MV-4-11 (cell line): Measurements from ENCODE around the gene KRT6B.
"Not testable (repeated sequence)": the region's sequence is repeated elsewhere in the genome, so short reads cannot be mapped to it uniquely, and the experiment has no call there.

ENCODE experiments used
- DNase-seq: peaks from one replicate; lab custom pipeline; 2025; lab: John Stamatoyannopoulos, UW

KRT6B gene

DNA sequence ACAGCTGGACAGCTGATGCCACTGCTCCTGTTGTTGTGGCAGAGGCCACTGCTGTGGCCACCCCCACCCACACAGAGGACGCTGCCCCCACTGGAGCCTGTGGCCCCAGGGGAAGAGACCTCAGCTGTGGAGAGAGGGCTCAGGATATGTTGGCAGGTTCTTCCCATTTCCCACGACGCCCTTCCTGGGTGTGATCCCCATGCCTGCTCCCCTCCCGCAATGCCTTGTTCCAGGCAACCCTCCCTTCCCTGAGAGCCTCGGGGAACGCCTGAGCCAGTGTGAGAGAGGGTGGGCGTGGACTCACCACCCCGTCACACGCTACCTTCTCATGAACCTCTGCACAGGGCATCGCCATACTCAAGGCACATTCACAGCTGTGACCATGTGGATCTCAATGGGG is 40.1 kb downstream of the KRT6B start:
- no peak for DNase-seq

DNA sequence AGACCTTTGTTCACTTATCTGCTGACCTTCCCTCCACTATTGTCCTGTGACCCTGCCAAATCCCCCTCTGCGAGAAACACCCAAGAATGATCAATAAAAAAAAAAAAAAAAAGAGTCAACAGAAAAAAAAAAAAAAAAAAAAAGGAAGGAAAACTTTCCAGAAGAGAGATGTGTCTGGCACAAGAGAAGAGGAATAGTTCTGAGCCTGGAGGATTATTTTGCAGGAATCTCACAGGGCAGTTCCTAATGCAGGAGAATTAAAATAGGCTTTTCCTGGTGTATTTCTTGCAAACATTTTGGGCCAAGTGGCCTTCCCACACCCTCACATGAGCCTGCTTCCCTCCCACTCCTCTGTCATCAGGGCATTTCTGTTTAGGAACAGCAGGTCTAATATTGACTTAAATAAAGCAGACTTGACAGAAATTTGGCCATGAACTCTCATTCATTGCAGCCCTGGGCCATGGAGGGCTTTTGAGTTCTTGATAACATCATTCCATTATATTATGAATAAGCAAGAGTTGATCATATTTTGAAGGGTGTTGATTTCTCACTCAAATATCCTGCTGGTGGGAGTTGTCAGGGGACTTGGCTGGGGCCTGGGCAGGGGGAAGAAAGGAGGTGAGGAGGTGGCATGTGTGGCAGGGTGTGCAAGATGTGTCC is 41.2 kb downstream of the KRT6B start:
- not testable (repeated sequence) for DNase-seq

DNA sequence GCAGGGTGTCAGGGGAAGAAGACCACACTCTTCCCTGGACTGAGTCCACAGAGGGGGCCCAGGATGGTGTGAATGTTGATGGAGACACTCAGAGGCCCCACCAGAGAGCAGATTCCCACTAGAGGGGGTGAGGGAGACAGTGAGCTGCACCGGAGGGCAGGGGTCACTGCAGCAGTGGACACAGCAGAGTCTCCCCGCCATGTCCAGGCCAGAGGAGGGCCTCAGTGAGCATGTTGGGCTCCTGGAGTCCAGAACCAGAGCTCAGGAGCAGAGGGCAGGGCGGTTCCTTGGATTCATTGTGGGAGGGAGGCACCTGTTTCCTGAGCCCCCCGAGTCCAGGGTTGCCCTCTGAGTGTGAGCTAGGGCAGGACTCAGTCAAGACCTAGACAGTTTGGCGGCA is 44.0 kb downstream of the KRT6B start:
- DNase-seq: no peak

DNA sequence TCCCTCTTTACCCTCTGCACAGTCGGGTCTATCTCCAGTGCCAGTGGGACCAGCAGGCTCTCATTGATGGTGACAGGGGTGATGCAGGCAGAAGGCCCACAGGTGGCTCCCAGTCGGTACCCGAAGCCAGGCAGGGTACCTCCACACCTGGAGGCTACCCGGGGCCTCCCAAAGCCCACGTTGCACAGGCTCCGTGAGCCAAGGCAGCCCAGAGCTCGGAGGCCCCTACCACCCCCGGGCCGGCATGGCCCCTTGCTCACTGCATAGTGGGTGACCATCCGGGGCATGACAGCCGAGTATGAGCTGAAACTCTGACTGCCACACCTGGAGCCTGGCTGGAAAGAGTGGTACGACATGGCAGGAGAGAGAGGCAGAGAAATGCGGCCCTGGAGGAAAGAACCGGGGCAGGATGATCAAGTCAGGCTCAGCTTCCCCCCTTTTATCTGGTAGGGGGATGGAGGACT is 46.0 kb downstream of the KRT6B start, which contains the start of gene KRT82:
KRT82 (minus strand) TSS at position 414 of the 464 bp plus-strand sequence; CDS start at position 356, 58 bp downstream.
- no peak for DNase-seq

DNA sequence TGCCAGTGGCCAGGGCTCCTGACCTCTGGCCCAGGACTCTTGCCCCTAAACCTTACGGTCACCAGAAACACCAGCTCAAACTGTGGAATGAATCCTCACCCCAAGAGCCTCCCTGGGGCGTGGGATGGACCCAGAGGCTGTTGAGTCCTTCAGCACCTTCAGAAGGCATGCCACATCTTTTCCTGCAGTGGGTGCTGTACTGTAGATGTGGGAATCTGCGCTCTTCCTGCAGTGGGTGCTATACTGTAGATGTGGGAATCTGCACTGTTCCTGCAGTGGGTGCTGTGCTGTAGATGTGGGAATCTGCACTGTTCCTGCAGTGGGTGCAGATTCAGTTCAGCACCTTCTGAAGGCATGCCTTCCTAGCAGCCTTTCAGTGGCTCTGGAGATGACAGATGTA is 47.0 kb downstream of the KRT6B start:
- no peak for DNase-seq

DNA sequence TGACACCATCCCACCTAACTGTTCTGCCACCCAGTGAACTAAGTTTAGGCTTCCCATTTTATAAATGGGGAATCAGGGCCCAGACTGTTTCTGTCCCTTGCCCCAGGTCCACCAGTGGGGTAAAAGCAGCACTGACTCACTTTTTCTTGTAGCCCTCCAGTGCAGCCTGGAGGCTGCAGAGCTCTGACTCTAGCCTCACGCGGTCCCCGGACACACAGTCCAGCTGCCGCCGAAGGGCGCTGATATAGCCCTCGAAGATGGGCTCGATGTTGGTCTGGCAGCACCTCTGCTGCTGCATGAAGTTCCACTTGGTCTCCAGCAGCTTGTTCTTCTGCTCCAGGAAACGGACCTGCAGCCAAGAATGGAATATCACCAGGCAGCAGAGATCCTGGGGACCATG is 48.4 kb downstream of the KRT6B start:
- no peak for DNase-seq

DNA sequence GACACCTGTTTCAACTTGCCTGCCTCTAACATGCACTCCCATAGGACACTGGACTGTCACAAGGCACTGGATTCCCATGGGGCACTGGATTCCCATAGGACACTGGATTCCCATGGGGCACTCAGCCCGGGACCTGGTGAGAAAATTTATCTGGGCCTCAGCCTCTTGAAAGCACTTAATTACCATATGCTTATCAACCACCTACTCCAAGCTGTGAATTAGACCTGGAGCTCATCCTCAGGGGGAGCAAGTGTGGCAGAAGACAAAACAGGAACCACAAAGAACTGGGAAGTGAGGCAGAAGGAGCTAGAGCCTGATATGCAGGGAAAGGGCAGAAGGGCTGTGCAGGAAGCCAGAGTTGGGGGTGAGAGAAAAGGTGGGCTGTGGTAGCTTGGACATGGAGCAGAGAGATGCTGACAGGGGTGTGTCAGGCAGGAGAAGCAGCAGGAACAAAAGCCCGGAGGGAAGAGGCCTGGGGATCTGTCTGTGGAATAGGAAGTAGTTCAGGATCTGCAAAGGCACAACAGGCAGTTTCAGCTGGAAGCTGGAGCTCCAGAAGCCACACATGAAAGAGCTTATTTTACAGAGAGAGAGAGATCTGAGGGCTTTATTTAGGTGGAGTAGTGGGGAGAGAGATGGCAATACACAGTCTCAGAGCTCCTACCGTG is 48.9 kb downstream of the KRT6B start:
- no peak for DNase-seq

DNA sequence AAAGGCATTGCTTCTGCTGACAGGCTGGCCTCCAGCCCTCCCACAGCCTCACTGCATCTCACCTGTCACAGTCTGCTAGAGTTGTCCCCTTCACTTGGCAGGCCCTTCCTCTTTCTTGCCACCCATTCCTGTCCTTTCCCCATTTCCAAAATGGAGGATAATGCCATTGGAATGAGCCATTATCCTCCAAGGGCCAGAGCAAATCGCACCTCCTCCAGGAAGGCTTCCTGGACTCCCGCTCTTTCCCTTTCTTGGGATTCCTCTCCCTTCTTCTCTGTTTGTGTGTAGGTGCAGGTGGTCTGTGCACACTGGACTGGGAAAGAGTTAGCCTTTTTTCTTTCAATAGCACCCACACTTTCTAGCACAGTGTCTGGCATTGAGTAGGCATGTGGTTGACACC is 49.6 kb downstream of the KRT6B start:
- DNase-seq: no peak

DNA sequence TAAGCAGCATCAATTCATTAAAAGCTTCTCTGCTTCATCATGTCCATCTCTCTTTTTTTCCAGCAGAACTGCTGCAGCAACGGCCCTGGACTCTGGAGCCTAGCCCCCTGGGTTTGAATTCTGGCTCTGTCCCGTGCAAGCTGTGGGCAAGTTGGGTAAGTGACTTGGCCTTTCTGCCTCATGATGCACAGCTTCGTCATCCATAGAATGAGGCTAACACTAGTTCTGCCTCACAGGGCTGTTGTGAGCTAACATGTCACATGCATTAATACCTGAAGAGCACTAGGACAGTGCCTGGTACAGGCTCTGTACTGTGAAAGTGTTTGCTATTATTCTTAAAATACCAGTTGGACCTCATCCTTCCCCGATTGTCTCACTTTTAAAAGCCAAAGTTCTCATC is 50.0 kb downstream of the KRT6B start:
- no peak for DNase-seq

DNA sequence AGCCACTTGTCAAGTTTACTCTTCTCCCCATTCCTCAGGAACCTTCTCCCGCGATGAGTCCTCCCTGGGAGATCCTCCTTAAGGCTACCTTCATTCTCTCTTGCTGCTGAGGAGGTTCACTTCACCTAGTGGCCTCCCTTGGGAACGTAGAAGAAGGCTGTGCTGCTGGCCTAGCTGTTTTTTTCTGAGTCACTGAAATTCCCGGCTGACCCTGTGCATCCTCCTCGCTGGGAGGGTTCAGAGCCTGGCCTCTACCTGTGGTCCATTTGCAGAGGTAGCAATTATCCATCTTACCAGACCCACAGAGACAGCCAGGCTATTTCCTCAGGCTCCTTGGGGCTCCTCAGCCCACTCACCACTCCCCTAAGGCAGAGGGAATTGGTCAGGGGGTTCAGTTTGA is 50.4 kb downstream of the KRT6B start:
- DNase-seq: no peak

DNA sequence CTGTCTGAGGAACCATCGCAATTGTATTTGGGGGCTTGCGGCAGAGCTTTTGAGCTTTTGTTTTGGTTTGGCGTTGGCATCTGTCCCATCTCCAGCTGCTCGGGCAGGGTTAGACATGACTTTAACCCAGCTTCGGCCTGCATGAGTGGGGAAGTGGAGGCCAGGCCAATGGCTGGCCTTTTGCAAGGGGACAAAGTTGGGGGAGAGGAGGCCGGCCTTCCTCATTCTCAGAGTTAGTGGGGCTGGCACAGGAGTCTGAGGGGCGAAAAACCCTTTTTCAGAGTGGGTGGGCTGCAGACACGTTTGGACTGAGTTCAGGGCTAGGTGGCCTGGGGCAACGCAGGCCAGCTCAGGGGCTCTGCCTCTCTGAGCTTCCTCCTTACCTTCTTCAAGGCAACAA is 51.0 kb downstream of the KRT6B start:
- no peak for DNase-seq

DNA sequence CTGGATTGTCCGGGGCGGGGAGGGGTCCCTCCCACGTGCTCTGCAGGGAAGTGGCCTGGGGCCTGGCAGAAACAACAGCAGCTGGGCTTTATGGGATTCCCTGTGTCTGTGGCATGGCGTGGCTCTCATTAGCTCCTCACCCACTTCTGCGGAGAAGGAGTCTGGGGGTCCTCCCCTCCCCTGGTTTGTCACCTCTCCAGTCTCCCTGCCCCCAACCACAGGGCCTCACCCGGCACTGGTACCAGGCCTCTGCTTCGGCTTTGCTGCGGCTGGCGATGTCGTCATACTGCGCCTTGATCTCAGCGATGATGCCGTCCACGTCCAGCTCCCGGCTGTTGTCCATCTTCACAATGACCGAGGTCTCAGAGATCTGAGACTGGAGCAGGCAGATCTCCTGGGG is 52.2 kb downstream of the KRT6B start:
- no peak for DNase-seq

DNA sequence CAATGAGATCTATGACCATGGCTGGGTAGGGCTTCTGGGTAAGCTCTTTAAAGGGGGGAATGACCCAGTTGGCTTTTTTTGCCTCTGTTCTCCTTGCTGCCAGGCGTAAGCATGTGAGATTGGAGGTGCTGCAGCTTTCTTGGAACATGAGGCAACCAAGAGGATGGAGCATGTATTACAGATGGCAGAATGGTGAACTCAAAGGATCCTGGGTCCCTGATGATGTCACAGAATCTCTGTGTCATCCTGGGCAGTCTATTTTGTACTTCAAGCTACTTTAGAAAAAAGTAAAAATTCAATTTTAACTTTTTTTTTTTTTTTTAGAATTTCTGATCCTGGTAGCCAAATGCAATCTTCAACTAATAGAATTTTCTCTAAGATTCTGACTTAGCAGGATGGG is 53.8 kb downstream of the KRT6B start:
- no peak for DNase-seq

DNA sequence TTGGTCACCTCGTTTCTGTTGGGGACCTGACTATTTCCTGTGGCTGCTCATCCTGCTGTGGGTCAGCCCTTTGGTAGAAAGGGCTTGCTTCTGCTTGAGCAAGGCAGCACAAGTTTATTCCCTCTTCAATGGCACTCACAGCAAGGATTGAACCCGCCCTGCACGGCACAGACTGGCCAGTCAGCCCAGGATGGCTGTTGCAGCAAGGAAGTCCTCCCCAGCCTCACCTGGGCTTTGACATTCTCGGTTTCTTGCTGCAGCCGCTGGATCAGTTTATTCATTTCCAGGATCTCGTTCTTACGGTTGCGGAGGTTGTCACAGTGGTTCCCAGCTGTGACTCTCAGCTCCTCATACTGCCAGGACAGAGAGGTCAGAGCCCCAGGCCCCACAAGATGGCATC is 55.3 kb downstream of the KRT6B start:
- DNase-seq: no peak
